MCF 10A (cell line): ENCODE data around the gene ASF1B. TPM values are rescaled to one million over a fixed set of nuclear protein-coding genes. Genes with fewer than 3 reads are reported as not detected.
A peak's percentile ranks its signal among the peaks of the same experiment; 100 is the strongest.

Experiments used
- BruUV-seq: library from RNA; stranded (reverse); fragments of 400-500 nt; replicated peaks from 2 replicates; lab custom pipeline; 2021; lab: Mats Ljungman, UMichigan
- CTCF ChIA-PET: fragments of 300-600 bp; sonication (Branson Sonifier 250); formaldehyde crosslinking; extraction: SDS; loops from one replicate; lab custom pipeline; 2021; ENCODE audit warnings: antibody characterized with exemption, inconsistent platforms; lab: Yijun Ruan, JAX
- POLR2A ChIA-PET: fragments of 300-600, 350-650 bp; sonication (Branson Sonifier 250); formaldehyde crosslinking; extraction: SDS; loops from one replicate; lab custom pipeline; 2020; ENCODE audit warnings: antibody characterized with exemption, inconsistent platforms; lab: Yijun Ruan, JAX
- DNase-seq: peaks from one replicate; pipeline ENCODE4 v3.0.0-alpha.2; 2018; ENCODE audit not compliant: unreplicated experiment
- H3K27ac Mint-ChIP-seq: one replicate; pipeline ENCODE4 v1.8.0; 2022; ENCODE audit warnings: mild to moderate bottlenecking, low read depth, mixed read lengths; ENCODE audit not compliant: unreplicated experiment
- H3K27me3 Mint-ChIP-seq: one replicate; pipeline ENCODE4 v1.8.0; 2022; ENCODE audit warnings: mixed read lengths; ENCODE audit not compliant: insufficient read depth, unreplicated experiment
- H3K36me3 Mint-ChIP-seq: one replicate; pipeline ENCODE4 v1.8.0; 2022; ENCODE audit warnings: mild to moderate bottlenecking, moderate library complexity, mixed read lengths; ENCODE audit not compliant: insufficient read depth, unreplicated experiment
- H3K4me1 Mint-ChIP-seq: one replicate; pipeline ENCODE4 v1.8.0; 2022; ENCODE audit warnings: mixed read lengths; ENCODE audit not compliant: insufficient read depth, unreplicated experiment
- H3K4me3 Mint-ChIP-seq: one replicate; pipeline ENCODE4 v1.8.0; 2022; ENCODE audit warnings: mild to moderate bottlenecking, moderate library complexity, mixed read lengths; ENCODE audit not compliant: unreplicated experiment
- H3K9me3 Mint-ChIP-seq: one replicate; pipeline ENCODE4 v1.8.0; 2022; ENCODE audit warnings: mixed read lengths; ENCODE audit not compliant: unreplicated experiment
- intact Hi-C: fragments of 100-400 bp; cut with micrococcal nuclease; formaldehyde crosslinking; loops from 2 replicates; pipeline ENCODE4 v1.14.1; 2022
- total RNA-seq: library from RNA; stranded (reverse); gene quantifications from 2 replicates; pipeline ENCODE4 v1.2.3, GENCODE V29; 2022
- TF ChIP-seq, protein P1 (sequence below): fragments of 200-600 bp; IDR thresholded peaks from one replicate; pipeline ENCODE4 v1.8.0; 2022; ENCODE audit warnings: antibody characterized with exemption, mild to moderate bottlenecking; ENCODE audit not compliant: unreplicated experiment

Gene ASF1B
- total RNA-seq, 1 experiment from 2014 or later = 7.0 TPM

DNA sequence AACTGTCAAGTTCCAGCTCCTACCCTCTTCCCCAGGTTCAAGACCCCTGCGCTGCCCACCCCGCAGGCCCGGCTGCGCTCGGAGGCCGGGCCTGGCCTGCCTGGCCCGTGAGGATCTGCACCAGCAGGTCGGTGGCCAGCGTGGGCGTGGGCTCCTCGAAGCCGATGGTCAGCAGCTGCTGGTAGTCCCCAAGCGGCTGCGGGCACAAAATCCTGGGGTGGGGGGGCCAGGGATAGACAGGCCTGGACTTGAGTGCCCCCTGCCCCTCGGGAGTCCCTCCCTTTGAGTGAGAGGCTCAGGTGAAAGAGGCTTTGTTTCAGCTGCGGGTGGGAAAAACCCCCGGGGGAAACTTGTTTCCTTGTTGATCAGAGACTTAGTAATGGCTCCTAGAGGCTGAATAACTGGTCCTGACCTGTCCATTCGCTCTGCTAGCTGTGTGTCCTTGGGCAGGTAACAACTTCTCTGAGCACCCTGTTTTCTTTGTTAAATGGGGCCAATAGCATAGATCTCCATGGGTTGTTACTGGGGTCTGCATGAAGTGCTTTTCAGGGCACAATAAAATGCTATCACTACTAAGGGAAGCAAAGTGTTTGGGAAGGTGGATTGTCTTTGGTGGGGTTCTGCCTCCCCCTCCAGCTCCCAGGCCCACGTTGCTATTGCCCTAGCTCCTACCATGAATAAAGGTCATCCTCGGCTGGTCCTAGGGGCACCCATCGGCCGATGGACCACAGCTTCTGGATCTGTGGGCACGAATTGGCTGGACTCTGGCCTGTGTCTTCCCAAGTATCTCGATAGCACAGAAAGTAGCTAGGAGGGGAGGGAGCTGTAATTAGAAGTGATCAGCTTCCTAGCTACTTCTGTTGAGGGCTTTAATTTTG is 54.4 kb downstream of the ASF1B start:
- ChIA-PET CTCF (interaction anchor here (1.1 to 1.6 kb wide), 4 partner anchors 23 to 1117 kb away, joined by 4 to 8 read pairs (median 4); no protein-coding TSS in a partner anchor), POLR2A (interaction anchor here (0.6 to 3.1 kb wide), 14 partner anchors 7 to 1472 kb away, joined by 3 to 23 read pairs (median 5); partner anchors contain the start of genes ASF1B, DCAF15, DNAJB1 and RFX1)
- Mint-ChIP-seq H3K36me3 (no peaks in the 10 kb centered on the region), H3K27me3 (no peaks in the 10 kb centered on the region), H3K27ac (peak overlapping the region; percentile 96), H3K4me1 (no peaks in the 10 kb centered on the region), H3K9me3 (no peaks in the 10 kb centered on the region), H3K4me3 (peak overlapping the region; percentile 90)
- intact Hi-C loops = loop anchor here (2.0 to 5.0 kb wide), 2 partner anchors 35 to 75 kb away; partner anchors contain the start of genes PRKACA and RFX1
- no peak for DNase-seq
- BruUV-seq = TSS peak; percentile 62
- TF ChIP-seq, protein P1, sequence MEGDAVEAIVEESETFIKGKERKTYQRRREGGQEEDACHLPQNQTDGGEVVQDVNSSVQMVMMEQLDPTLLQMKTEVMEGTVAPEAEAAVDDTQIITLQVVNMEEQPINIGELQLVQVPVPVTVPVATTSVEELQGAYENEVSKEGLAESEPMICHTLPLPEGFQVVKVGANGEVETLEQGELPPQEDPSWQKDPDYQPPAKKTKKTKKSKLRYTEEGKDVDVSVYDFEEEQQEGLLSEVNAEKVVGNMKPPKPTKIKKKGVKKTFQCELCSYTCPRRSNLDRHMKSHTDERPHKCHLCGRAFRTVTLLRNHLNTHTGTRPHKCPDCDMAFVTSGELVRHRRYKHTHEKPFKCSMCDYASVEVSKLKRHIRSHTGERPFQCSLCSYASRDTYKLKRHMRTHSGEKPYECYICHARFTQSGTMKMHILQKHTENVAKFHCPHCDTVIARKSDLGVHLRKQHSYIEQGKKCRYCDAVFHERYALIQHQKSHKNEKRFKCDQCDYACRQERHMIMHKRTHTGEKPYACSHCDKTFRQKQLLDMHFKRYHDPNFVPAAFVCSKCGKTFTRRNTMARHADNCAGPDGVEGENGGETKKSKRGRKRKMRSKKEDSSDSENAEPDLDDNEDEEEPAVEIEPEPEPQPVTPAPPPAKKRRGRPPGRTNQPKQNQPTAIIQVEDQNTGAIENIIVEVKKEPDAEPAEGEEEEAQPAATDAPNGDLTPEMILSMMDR = no peak

DNA sequence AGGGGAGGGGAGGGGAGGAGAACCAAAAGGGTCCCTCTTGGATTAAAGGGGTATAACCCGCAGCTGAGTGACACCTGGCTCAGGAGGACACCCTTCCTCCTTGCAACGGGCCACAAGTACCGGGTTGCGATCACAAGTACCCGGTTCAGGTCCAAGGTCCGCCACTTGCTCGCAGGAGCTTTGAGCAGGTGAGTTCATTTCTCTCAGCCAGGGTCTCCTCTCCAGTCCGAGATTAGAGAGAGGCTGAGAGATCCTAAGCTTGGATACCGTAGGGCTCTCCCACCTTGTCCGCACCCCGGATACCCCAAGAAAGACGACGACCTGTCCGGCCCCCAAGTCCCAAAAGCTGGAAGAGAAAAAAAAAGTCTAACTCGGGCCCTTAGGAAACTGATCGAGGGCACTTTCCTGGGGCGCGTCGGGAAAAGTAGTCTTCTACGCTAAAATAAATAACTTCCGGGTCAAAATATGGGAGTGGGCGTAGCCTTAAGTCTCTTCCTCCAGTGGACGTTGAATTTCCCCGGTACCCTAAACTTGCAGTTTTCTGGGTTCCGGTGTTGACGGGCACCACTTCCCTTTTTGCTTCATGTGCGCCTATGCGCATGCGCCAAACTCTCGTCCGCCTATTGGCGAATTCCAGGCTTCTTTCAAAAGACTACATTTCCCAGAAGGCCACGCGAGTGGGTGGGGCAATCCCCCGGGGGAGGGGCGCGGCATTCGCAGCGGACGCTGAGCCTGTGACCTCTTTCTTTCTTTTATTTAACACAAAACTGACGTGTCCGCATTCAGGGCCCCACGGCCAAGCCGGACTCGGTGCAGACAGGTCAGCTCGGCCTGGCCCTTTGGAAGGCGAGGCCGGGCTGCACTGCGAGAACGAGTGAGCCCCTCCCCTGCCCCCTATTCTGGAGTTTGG is 55.2 kb downstream of the ASF1B start:
- H3K4me3 Mint-ChIP-seq = peak overlapping the region; percentile 90
- H3K27me3 Mint-ChIP-seq = no peaks in the 10 kb centered on the region
- H3K4me1 Mint-ChIP-seq = no peaks in the 10 kb centered on the region
- peak; percentile 100 for DNase-seq
- H3K9me3 Mint-ChIP-seq = no peaks in the 10 kb centered on the region
- intact Hi-C loops = loop anchor here (2.0 to 5.0 kb wide), 2 partner anchors 36 to 74 kb away; partner anchors contain the start of genes PRKACA and RFX1
- ChIA-PET POLR2A (interaction anchor here (0.6 to 3.1 kb wide), 18 partner anchors 7 to 1471 kb away, joined by 3 to 23 read pairs (median 4); partner anchors contain the start of genes ASF1B and RFX1), CTCF (interaction anchor here (0.5 to 1.2 kb wide), 7 partner anchors 8 to 351 kb away, joined by 3 to 5 read pairs (median 3); no protein-coding TSS in a partner anchor)
- TF ChIP-seq, protein P1 = no peak
- peak overlapping the region; percentile 96 for H3K27ac Mint-ChIP-seq
- BruUV-seq = TSS peak; percentile 73
- no peaks in the 10 kb centered on the region for H3K36me3 Mint-ChIP-seq

DNA sequence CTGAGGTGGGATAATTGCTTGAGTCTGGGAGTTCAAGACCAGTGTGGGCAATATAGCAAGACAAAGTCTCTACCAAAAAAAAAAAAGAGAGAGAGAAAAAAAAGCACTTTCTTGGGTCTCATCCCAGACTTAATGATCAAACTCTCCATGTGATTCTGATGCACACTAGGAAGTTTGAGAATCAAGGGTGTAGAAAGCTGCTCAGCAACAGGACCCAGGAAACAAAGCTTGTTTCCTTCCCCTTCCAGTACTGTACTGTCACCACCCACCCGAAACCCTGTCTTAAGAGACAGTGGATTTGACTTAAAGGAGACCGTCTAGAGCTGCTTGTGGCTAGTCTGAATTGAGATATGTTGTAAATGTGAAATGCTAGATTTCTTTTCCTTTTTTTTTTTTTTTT is 58.0 kb downstream of the ASF1B start:
- H3K27me3 Mint-ChIP-seq = no peaks in the 10 kb centered on the region
- CTCF ChIA-PET = interaction anchor here (0.6 to 3.7 kb wide), 8 partner anchors 9 to 403 kb away, joined by 3 to 17 read pairs (median 4); a partner anchor contains a TSS
- H3K36me3 Mint-ChIP-seq = no peaks in the 10 kb centered on the region
- H3K27ac Mint-ChIP-seq = no peak overlapping the region
- BruUV-seq = no TSS peak
- POLR2A ChIA-PET = interaction anchor here (0.5 kb wide), 2 partner anchors 314 to 1326 kb away, joined by 3 read pairs; partner anchors contain the start of gene MRI1
- DNase-seq = no peak
- intact Hi-C loops = no loop called here
- H3K4me3 Mint-ChIP-seq = no peak overlapping the region
- H3K9me3 Mint-ChIP-seq = no peaks in the 10 kb centered on the region
- no peaks in the 10 kb centered on the region for H3K4me1 Mint-ChIP-seq
- TF ChIP-seq, protein P1 = no peak
